Peyer's patch (tissue), 4 donors: ENCODE measurements around the gene PGA3.

Experiments used
- CTCF ChIP-seq, 6 experiments: fragments of 450-650 bp in 4 of 6; fragments of 200-600 bp in 2 of 6; sonication (generic) in 1 of 6; IDR thresholded peaks; one replicate each; pipeline ENCODE4 v1.5.1; 2017 to 2019; ENCODE audit warnings: antibody characterized with exemption in 6 of 6, mild to moderate bottlenecking in 3 of 6, moderate library complexity in 1 of 6
- POLR2A ChIP-seq, 2 donors: fragments of 450-650 bp; IDR thresholded peaks; one replicate each; pipeline ENCODE4 v1.5.1; 2017; ENCODE audit warnings: antibody characterized with exemption in 2 of 2, mild to moderate bottlenecking in 2 of 2, moderate library complexity in 2 of 2

GRCh38 chr11:61194981-61195695 is 8.2 kb upstream of the PGA3 start:
- TF ChIP-seq POLR2A (IDR thresholded peaks at IDR 0.05) = no peak
- no peak for TF ChIP-seq CTCF (IDR thresholded peaks at IDR 0.05)
